Measurements from ENCODE around the gene EVI5L. TPM values are rescaled to one million over a fixed set of nuclear protein-coding genes. Genes with fewer than 3 reads are reported as not detected.

The EVI5L gene
- total RNA-seq, 1 experiment from 2014 or later = 29.5 TPM

DNA sequence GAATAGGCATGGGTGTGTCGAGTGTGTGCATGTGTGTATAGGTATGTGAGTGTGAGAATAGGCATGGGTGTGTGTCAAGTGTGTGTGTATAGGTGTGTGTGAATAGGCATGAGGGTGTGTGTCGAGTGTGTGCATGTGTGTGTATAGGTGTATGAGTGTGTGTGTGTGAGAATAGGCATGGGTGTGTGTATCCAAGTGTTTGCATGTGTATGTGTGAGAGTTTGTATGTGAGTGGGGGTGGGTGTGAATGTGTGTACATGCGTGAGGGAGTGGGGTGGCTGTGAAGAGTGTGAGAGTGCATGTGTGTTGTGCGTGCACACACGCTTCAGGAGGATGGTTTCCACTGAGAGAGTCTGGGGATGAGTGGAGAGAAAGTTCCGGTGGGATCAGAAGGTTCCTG is 13.5 kb downstream of the EVI5L start:
- H3K36me3 ChIP-seq (ENCODE audit: low read depth, low read length) = no peaks in the 10 kb centered on the region
- ATAC-seq = no peak
- H3K9me3 ChIP-seq (ENCODE audit: low read length) = no peaks in the 10 kb centered on the region
- ChIA-PET CTCF (no interaction called here), POLR2A (ENCODE audit: unreplicated experiment) (no interaction called here)
- intact Hi-C loops (cut with micrococcal nuclease) = no loop called here
- no peak overlapping the region for H3K27ac ChIP-seq (ENCODE audit: low read length)
- H4K20me1 ChIP-seq (ENCODE audit: low read length) = no peaks in the 10 kb centered on the region
- no peak overlapping the region for H3K4me3 ChIP-seq (ENCODE audit: low read length)
- 0 out of 2 replicates have a peak, but pooled peaks cover 2% of the 10 kb centered on the region for H3K79me2 ChIP-seq (ENCODE audit: low read length)
- H3K9ac ChIP-seq (ENCODE audit: low read length) = no peak overlapping the region
- no TSS peak for BruUV-seq (replicated peaks)
- H2AFZ ChIP-seq (ENCODE audit: low read length) = no peak overlapping the region
- no peaks in the 10 kb centered on the region for H3K27me3 ChIP-seq (ENCODE audit: low read length)
- peaks cover 2% of the 10 kb centered on the region for H3K4me1 ChIP-seq (ENCODE audit: insufficient read depth, low read length)
- no peaks in the 10 kb centered on the region for H3F3A ChIP-seq (ENCODE audit: low read length, unreplicated experiment)
- no peak for DNase-seq
- TF ChIP-seq EZH2phosphoT487 (IDR thresholded peaks at IDR 0.05; ENCODE audit: borderline replicate concordance, low read length) (no peak), EZH2 (IDR thresholded peaks at IDR 0.05; ENCODE audit: low read length, unreplicated experiment) (no peak)
- TF ChIP-seq, protein P1, sequence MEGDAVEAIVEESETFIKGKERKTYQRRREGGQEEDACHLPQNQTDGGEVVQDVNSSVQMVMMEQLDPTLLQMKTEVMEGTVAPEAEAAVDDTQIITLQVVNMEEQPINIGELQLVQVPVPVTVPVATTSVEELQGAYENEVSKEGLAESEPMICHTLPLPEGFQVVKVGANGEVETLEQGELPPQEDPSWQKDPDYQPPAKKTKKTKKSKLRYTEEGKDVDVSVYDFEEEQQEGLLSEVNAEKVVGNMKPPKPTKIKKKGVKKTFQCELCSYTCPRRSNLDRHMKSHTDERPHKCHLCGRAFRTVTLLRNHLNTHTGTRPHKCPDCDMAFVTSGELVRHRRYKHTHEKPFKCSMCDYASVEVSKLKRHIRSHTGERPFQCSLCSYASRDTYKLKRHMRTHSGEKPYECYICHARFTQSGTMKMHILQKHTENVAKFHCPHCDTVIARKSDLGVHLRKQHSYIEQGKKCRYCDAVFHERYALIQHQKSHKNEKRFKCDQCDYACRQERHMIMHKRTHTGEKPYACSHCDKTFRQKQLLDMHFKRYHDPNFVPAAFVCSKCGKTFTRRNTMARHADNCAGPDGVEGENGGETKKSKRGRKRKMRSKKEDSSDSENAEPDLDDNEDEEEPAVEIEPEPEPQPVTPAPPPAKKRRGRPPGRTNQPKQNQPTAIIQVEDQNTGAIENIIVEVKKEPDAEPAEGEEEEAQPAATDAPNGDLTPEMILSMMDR (conservative IDR thresholded peaks at IDR 0.05; ENCODE audit: low read depth, low read length) = no peak
- H3K9me2 ChIP-seq (replicated peaks; ENCODE audit: low read length) = no peaks in the 10 kb centered on the region
- no peak overlapping the region for H3K4me2 ChIP-seq (ENCODE audit: low read length)

DNA sequence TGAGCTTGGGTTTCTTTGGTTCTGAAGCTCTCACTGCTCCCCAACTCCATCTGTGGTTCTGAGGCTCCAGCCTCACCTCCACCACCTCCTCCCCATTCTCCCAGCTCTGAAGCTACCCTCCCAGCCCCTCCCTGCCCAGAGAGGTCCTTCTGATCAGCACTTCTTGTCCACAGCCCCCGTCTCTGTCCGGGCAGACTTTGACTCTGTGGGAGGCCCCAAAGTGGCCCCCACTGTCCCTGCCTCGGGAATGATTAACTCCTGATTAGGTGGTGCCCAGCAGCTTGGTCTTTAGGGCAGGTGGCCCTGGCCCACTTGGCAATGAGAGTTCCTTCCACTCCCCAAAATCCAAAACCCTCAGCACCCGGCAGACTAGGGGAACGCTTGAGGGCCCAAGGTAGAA is 14.4 kb downstream of the EVI5L start:
- CTCF ChIA-PET = no interaction called here
- no TSS peak for BruUV-seq (replicated peaks)

DNA sequence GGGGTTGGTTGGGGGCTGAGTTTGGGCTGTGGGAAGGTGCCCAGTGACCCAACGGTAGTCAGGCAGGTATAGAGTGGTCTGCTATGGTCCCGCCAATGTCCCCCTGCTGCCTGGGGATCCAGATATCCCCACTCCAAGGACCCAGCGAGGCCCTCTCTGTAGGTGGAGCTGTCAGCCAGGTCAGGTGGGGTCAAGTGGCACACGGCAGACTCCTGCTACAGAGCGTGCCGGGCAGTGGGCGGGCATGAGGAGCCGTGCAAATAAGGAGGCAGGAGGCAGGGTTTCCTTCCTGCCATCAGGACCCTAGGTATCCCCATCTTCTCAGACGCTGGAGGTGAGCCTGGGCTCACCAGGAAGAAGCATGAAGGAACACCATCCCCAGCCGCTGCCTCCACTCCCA is 14.9 kb downstream of the EVI5L start:
- no TSS peak for BruUV-seq (replicated peaks)
- Histone ChIP-seq H3K27ac (ENCODE audit: low read length) (no peak overlapping the region), H3K79me2 (ENCODE audit: low read length) (0 out of 2 replicates have a peak, but pooled peaks cover 2% of the 10 kb centered on the region), H3K9me2 (replicated peaks; ENCODE audit: low read length) (no peaks in the 10 kb centered on the region), H2AFZ (ENCODE audit: low read length) (no peak overlapping the region), H3F3A (ENCODE audit: low read length, unreplicated experiment) (no peaks in the 10 kb centered on the region), H3K9ac (ENCODE audit: low read length) (no peak overlapping the region), H3K27me3 (ENCODE audit: low read length) (no peaks in the 10 kb centered on the region), H3K4me1 (ENCODE audit: insufficient read depth, low read length) (no peaks in the 10 kb centered on the region), H3K9me3 (ENCODE audit: low read length) (no peaks in the 10 kb centered on the region), H3K36me3 (ENCODE audit: low read depth, low read length) (no peaks in the 10 kb centered on the region), H4K20me1 (ENCODE audit: low read length) (no peaks in the 10 kb centered on the region), H3K4me3 (ENCODE audit: low read length) (no peak overlapping the region), H3K4me2 (ENCODE audit: low read length) (no peak overlapping the region)
- POLR2A ChIA-PET (ENCODE audit: unreplicated experiment) = interaction anchor here (0.6 kb wide), 1 partner anchor 49 kb away, joined by 5 read pairs; no protein-coding TSS in a partner anchor
- CTCF ChIA-PET = no interaction called here
- intact Hi-C loops (cut with micrococcal nuclease) = no loop called here
- DNase-seq (no peak), ATAC-seq (no peak)
- TF ChIP-seq, protein P1 (conservative IDR thresholded peaks at IDR 0.05; ENCODE audit: low read depth, low read length) = no peak
- TF ChIP-seq EZH2phosphoT487 (IDR thresholded peaks at IDR 0.05; ENCODE audit: borderline replicate concordance, low read length) (no peak), EZH2 (IDR thresholded peaks at IDR 0.05; ENCODE audit: low read length, unreplicated experiment) (no peak)

More for the DNA sequence above, 14.4 kb downstream of the EVI5L start:
- Histone ChIP-seq H3K27ac (ENCODE audit: low read length) (no peak overlapping the region), H3K4me2 (ENCODE audit: low read length) (no peak overlapping the region), H3K9me3 (ENCODE audit: low read length) (no peaks in the 10 kb centered on the region), H3F3A (ENCODE audit: low read length, unreplicated experiment) (no peaks in the 10 kb centered on the region), H2AFZ (ENCODE audit: low read length) (no peak overlapping the region), H4K20me1 (ENCODE audit: low read length) (no peaks in the 10 kb centered on the region), H3K9me2 (replicated peaks; ENCODE audit: low read length) (no peaks in the 10 kb centered on the region), H3K4me1 (ENCODE audit: insufficient read depth, low read length) (no peaks in the 10 kb centered on the region), H3K36me3 (ENCODE audit: low read depth, low read length) (no peaks in the 10 kb centered on the region), H3K27me3 (ENCODE audit: low read length) (no peaks in the 10 kb centered on the region), H3K4me3 (ENCODE audit: low read length) (no peak overlapping the region), H3K79me2 (ENCODE audit: low read length) (0 out of 2 replicates have a peak, but pooled peaks cover 2% of the 10 kb centered on the region), H3K9ac (ENCODE audit: low read length) (no peak overlapping the region)
- ATAC-seq = no peak
- POLR2A ChIA-PET (ENCODE audit: unreplicated experiment) = no interaction called here
- DNase-seq = no peak
- TF ChIP-seq EZH2 (IDR thresholded peaks at IDR 0.05; ENCODE audit: low read length, unreplicated experiment) (no peak), EZH2phosphoT487 (IDR thresholded peaks at IDR 0.05; ENCODE audit: borderline replicate concordance, low read length) (no peak)
- TF ChIP-seq, protein P1 (conservative IDR thresholded peaks at IDR 0.05; ENCODE audit: low read depth, low read length) = no peak
- intact Hi-C loops (cut with micrococcal nuclease) = no loop called here
